ENCODE data around the gene RFESD. TPM values are rescaled to one million over a fixed set of nuclear protein-coding genes. Genes with fewer than 3 reads are reported as not detected.
"Not testable (repeated sequence)": the region's sequence is repeated elsewhere in the genome, so short reads cannot be mapped to it uniquely, and the experiment has no call there.

The RFESD gene
- total RNA-seq, 1 experiment from 2014 or later, result 9.4 TPM

- no peak for DNase-seq (ENCODE audit: extremely low read depth, low read depth)
Measured at GRCh38 chr5:95627971-95628810, 18.4 kb upstream of the RFESD start.

GRCh38 chr5:95628933-95629332 lies 17.6 kb upstream of the RFESD start:
- DNase-seq (ENCODE audit: extremely low read depth, low read depth), result no peak

GRCh38 chr5:95630394-95630917 lies 16.1 kb upstream of the RFESD start:
- DNase-seq (ENCODE audit: extremely low read depth, low read depth), result no peak

- DNase-seq (ENCODE audit: extremely low read depth, low read depth), result no peak
Measured at GRCh38 chr5:95631255-95631958, 15.2 kb upstream of the RFESD start.

- no peak for DNase-seq (ENCODE audit: extremely low read depth, low read depth)
Measured at GRCh38 chr5:95631991-95632675, 14.4 kb upstream of the RFESD start.

GRCh38 chr5:95632942-95633341 lies 13.6 kb upstream of the RFESD start:
- DNase-seq (ENCODE audit: extremely low read depth, low read depth), result not testable (repeated sequence)

- no peak for DNase-seq (ENCODE audit: extremely low read depth, low read depth)
Measured at GRCh38 chr5:95633671-95634070, 12.9 kb upstream of the RFESD start.

GRCh38 chr5:95634081-95634480 lies 12.5 kb upstream of the RFESD start:
- no peak for DNase-seq (ENCODE audit: extremely low read depth, low read depth)

GRCh38 chr5:95638632-95639031 lies 7.9 kb upstream of the RFESD start:
- no peak for DNase-seq (ENCODE audit: extremely low read depth, low read depth)

- DNase-seq (ENCODE audit: extremely low read depth, low read depth), result no peak
Measured at GRCh38 chr5:95641741-95642220, 4.8 kb upstream of the RFESD start.

- DNase-seq (ENCODE audit: extremely low read depth, low read depth), result no peak
Measured at GRCh38 chr5:95643152-95643551, 3.4 kb upstream of the RFESD start.

GRCh38 chr5:95644351-95645042 lies 2.1 kb upstream of the RFESD start:
- peak; percentile 70 for DNase-seq (ENCODE audit: extremely low read depth, low read depth)

GRCh38 chr5:95646226-95646568 lies 380 bp upstream of the RFESD start:
- not testable (repeated sequence) for DNase-seq (ENCODE audit: extremely low read depth, low read depth)

GRCh38 chr5:95647886-95648860 lies 1.6 kb downstream of the RFESD start:
- no peak for DNase-seq (ENCODE audit: extremely low read depth, low read depth)

GRCh38 chr5:95649274-95649673 lies 2.7 kb downstream of the RFESD start:
- no peak for DNase-seq (ENCODE audit: extremely low read depth, low read depth)

GRCh38 chr5:95649842-95650620 lies 3.5 kb downstream of the RFESD start:
- DNase-seq (ENCODE audit: extremely low read depth, low read depth), result no peak

- DNase-seq (ENCODE audit: extremely low read depth, low read depth), result no peak
Measured at GRCh38 chr5:95652849-95653248, 6.3 kb downstream of the RFESD start.

GRCh38 chr5:95654196-95654595 lies 7.6 kb downstream of the RFESD start:
- no peak for DNase-seq (ENCODE audit: extremely low read depth, low read depth)

- no peak for DNase-seq (ENCODE audit: extremely low read depth, low read depth)
Measured at GRCh38 chr5:95655575-95655974, 9.0 kb downstream of the RFESD start.

All from NCI-H460 (cell line).